NOMO-1 treated with dmso at 0.1 percent for 144 hours (cell line): Measurements from ENCODE around the gene LHX5.

Experiments used
- DNase-seq: peaks from one replicate; lab custom pipeline; 2025; ENCODE audit not compliant: unreplicated experiment; lab: John Stamatoyannopoulos, UW

LHX5 gene

GRCh38 chr12:113478351-113479011, 6.8 kb upstream of the LHX5 start:
- DNase-seq, result no peak

- no peak for DNase-seq
Measured at GRCh38 chr12:113477842-113478215, 6.2 kb upstream of the LHX5 start.

- DNase-seq, result no peak
Measured at GRCh38 chr12:113477171-113477841, 5.6 kb upstream of the LHX5 start.

- DNase-seq, result no peak
Measured at GRCh38 chr12:113476176-113476986, 4.7 kb upstream of the LHX5 start.

- DNase-seq, result no peak
Measured at GRCh38 chr12:113475451-113476175, 3.9 kb upstream of the LHX5 start.

GRCh38 chr12:113474635-113475436, 3.2 kb upstream of the LHX5 start:
- no peak for DNase-seq

GRCh38 chr12:113473942-113474341, 2.3 kb upstream of the LHX5 start:
- no peak for DNase-seq

GRCh38 chr12:113473400-113473799, 1.7 kb upstream of the LHX5 start:
- no peak for DNase-seq

GRCh38 chr12:113472191-113473121, 785 bp upstream of the LHX5 start:
- DNase-seq, result no peak

- DNase-seq, result no peak
Measured at GRCh38 chr12:113470871-113471618, 626 bp downstream of the LHX5 start.

- no peak for DNase-seq
Measured at GRCh38 chr12:113469949-113470743, 1.5 kb downstream of the LHX5 start.

GRCh38 chr12:113469224-113469948, 2.3 kb downstream of the LHX5 start:
- no peak for DNase-seq

- DNase-seq, result no peak
Measured at GRCh38 chr12:113468365-113469223, 3.1 kb downstream of the LHX5 start.

GRCh38 chr12:113467502-113468364, 3.9 kb downstream of the LHX5 start:
- no peak for DNase-seq

GRCh38 chr12:113467142-113467501, 4.5 kb downstream of the LHX5 start:
- DNase-seq, result no peak
